Left kidney (tissue), 2 donors: ENCODE results near the gene TMEM192. TPM values are rescaled to one million over a fixed set of nuclear protein-coding genes. Genes with fewer than 3 reads are reported as not detected.
"Not testable (repeated sequence)": the region's sequence is repeated elsewhere in the genome, so short reads cannot be mapped to it uniquely, and the experiment has no call there.

ENCODE experiments used
- DNase-seq: peaks from one replicate; pipeline ENCODE4 v3.0.0-alpha.2; 2013
- polyA plus RNA-seq: library from polyadenylated mRNA; unstranded; fragments of 120-200 nt; gene quantifications from one replicate; pipeline ENCODE4 v1.2.1, GENCODE V29; 2013; ENCODE audit not compliant: insufficient read length

Gene TMEM192
- polyA plus RNA-seq, 1 donor, result 35.6 TPM

DNA sequence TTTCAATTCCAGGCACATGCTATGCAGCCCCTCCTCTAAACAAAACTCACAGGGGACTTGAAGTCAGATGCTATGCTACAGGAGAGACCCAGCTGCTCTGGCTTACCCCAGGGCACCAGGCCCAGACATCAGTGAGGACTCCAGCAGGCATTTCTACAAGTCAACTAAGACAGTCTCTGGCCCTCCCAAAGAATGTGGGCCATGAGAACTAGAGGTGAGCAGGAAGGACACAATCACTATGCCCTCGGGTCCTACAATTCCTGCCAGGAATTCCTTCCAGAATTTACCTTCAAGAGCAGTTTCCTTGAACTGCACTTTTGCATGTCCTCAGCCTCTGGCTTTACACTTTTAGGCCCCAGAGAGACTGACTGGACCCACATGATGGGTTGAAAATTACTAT, 17.4 kb downstream of the TMEM192 start:
- no peak for DNase-seq

DNA sequence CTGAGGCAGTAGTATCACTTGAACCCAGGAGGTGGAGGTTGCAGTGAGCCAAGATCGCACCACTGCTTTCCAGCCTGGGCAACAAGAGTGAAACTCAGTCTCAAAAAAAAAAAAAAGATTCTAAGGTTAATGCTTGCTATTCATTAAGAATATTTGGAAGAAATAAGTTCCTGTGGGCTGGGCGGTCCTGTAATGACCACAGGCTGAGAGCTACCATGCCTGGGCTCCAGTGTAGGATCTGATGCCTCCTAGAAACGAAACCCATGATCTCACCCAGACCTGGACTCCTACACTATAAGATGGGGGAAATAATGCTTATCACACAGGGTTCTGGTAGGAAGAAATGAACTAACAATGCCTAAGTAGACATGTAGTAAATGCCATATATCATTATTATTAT, 17.8 kb downstream of the TMEM192 start:
- no peak for DNase-seq

DNA sequence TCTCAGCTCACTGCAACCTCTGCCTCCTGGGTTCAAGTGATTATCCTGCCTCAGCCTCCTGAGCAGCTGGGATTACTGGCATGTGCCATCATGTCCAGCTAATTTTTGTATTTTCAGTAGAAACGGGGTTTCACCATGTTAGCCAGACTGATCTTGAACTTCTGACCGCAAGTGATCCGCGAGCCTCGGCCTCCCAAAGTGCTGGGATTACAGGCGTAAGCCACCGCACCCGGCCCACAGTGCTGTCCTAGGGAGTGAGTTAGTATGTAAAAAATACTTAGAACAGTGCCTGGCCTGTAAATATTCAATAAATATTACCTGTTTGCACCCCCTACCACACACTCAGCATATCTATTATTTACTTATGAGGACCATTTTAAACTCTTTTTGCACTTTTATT, 20.5 kb downstream of the TMEM192 start:
- DNase-seq, result not testable (repeated sequence)

GRCh38 chr4:165088366-165088765, 24.3 kb downstream of the TMEM192 start:
- DNase-seq, result no peak

DNA sequence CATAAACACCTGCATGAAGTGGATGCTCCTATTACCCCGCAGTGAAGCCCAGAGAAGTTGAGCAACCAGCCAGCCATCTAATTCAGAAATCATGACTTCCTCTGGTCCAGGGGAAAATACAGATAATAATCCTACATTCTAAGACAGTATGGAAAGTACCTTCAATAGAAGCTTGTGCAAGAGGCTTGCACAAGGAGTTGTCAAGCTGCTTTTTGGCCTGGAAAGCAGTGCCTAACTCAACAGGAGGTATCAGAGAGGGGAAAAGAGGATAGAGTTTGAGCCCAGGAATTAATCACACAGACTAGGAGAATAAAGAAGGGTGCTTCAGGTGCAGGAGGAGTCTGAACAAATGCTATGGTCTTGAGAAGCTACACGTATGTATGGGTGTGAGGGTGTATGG, 26.7 kb downstream of the TMEM192 start:
- no peak for DNase-seq

- DNase-seq, result not testable (repeated sequence)
Measured at GRCh38 chr4:165084787-165085186, 27.9 kb downstream of the TMEM192 start.

- peak; percentile 17 for DNase-seq
Measured at GRCh38 chr4:165079476-165079875, 33.2 kb downstream of the TMEM192 start.

- DNase-seq, result no peak
Measured at GRCh38 chr4:165077034-165077578, 35.6 kb downstream of the TMEM192 start.

- DNase-seq, result not testable (repeated sequence)
Measured at GRCh38 chr4:165073346-165073745, 39.3 kb downstream of the TMEM192 start.

GRCh38 chr4:165070560-165070959, 42.1 kb downstream of the TMEM192 start:
- no peak for DNase-seq

DNA sequence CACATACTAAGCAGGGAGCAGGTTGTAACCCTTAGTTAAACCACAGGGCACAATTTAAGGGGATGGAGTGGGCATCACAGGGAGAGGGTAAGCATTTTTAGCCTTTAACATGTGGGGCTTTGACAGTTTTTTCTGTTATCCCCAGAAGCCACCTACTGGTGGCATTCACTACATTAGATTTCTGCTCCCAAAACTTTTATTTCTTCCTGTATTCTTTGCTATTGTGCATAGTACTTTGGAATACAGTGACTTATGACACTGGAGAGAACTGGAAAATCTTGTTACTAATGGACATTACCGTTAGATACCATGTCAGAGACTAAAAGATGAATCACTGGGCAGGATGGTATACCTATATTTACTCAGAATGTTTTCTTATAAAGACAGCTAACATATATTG, 51.7 kb downstream of the TMEM192 start:
- no peak for DNase-seq

DNA sequence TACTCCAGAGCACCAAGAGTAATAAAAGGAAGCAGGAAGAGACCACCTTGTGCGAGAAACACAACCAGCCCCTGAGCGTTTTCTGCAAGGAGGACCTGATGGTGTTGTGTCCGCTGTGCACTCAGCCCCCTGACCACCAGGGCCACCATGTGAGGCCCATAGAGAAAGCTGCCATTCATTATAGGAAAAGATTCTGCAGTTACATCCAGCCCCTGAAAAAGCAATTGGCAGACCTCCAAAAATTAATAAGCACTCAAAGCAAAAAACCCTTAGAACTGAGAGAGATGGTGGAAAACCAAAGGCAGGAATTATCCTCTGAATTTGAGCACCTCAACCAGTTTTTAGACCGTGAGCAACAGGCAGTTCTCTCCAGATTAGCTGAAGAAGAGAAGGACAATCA, 53.3 kb downstream of the TMEM192 start:
- no peak for DNase-seq

DNA sequence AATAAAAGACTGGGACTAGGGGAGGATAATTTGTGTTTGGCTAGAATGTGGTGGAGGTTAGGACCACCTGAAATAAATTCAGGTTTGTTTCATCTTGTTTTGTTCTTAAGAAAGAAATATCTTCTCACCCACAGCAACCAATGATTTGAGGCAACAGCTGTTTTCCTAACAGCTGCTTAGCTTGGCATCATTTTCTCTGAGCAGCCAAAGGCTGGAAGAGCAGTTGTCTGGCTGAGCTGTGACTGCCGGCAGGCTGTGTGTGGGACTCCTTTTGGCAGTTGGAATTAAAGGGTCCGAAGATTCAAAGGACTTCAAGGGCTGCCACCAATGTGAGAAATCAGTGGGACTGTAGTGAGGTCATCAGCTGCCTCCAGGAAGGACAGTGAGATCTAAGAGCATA, 54.0 kb downstream of the TMEM192 start:
- no peak for DNase-seq

DNA sequence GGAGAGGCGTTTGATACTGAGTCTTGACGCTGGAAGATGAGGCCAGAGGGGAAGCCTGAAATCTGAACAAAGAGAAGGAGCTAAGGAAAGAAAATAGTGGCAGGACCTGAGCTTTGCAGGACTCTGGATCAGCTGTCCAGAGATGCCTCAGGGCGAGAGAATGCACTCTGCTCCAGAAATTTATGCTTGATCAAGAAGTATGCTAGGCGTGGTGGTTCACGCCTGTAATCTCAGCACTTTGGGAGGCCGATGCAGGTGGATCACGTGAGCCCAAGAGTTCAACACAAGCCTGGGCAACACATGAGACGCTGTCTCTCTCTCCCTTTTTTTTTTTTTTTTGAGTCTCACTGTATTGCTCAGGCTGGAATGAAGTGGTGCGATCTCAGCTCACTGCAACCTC, 57.1 kb downstream of the TMEM192 start:
- no peak for DNase-seq

GRCh38 chr4:165053645-165054044, 59.0 kb downstream of the TMEM192 start, which contains the start of gene TRIM75:
TSS of gene TRIM75 (plus strand) at chr4:165053866. CDS start at chr4:165059148, 5,282 bp downstream.
- no peak for DNase-seq

DNA sequence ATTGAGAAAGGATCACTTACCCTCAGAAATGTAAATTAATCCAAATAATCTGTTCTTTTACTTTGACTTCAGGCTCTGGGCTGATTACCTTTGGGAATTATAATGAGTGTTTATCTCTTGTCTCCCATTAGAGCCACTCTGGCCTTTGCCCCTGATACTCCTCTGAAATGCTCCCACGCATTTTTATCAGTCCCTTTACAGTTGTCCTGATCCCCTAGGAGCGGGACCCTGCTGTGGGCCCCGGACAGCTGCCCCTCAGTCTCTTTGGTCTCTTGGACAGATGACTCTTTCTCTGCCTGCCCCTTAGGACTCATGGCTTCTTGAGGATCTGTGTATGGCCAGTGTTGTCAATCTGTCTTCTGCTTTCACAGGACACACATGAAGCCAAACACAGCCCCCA, 60.0 kb downstream of the TMEM192 start:
- DNase-seq, result no peak

DNA sequence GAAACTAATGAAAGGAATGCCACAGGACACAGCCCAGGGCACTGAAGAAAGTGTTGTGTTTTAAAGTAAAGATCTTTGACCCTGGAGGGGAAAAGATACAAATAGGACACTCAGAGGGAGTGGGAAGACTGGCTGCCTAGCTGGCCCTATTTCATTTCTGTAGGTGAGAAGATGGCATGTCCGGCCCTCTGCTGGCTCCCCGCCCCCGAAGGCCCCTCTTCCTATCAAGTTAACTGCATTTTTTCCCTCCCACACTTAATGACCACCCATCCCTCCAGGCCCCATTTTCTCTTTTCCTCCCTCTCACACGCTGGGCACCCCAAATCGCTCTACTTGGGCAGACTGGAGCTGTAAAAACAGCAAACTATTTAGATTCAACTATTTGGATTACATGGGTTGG, 64.5 kb downstream of the TMEM192 start:
- no peak for DNase-seq

GRCh38 chr4:165031436-165032211, 81.0 kb downstream of the TMEM192 start, which contains the start of gene TRIM60:
TSS of gene TRIM60 (plus strand) at chr4:165031999. CDS start at chr4:165040073, 8,074 bp downstream.
- no peak for DNase-seq

- DNase-seq, result no peak
Measured at GRCh38 chr4:165027762-165028402, 84.8 kb downstream of the TMEM192 start.

- not testable (repeated sequence) for DNase-seq
Measured at GRCh38 chr4:165025782-165026181, 86.9 kb downstream of the TMEM192 start.
